ENCODE data around the gene WDR86.

The WDR86 gene

GRCh38 chr7:151374139-151374538, 35.7 kb downstream of the WDR86 start:
- H3K79me2 ChIP-seq (ENCODE audit: insufficient read depth, low read length), result no peaks in the 10 kb centered on the region
- H3K36me3 ChIP-seq (ENCODE audit: insufficient read depth, low read length), result peaks cover 53% of the 10 kb centered on the region; the same call in 1 of the 2 replicates
- no peaks in the 10 kb centered on the region for H3K4me1 ChIP-seq (ENCODE audit: insufficient read depth, low read length, poor library complexity, severe bottlenecking)
- H3K4me2 ChIP-seq (ENCODE audit: low read depth, low read length, poor library complexity, severe bottlenecking), result no peak overlapping the region
- no peak for TF ChIP-seq EZH2phosphoT487 (IDR thresholded peaks at IDR 0.05; ENCODE audit: borderline replicate concordance)
- TF ChIP-seq CTCF (conservative IDR thresholded peaks at IDR 0.05; ENCODE audit: low read length), result no peak
- no peaks in the 10 kb centered on the region for H3K9me2 ChIP-seq (replicated peaks; ENCODE audit: low read depth, low read length)
- H3F3A ChIP-seq (ENCODE audit: low read depth), result no peaks in the 10 kb centered on the region
- no peak overlapping the region for H3K4me3 ChIP-seq (ENCODE audit: low read length, poor library complexity, severe bottlenecking)
- no peak overlapping the region for H2AFZ ChIP-seq (ENCODE audit: low read length)
- H3K9me3 ChIP-seq (ENCODE audit: insufficient read depth, low read depth, low read length), result no peaks in the 10 kb centered on the region
- H3K27me3 ChIP-seq (ENCODE audit: insufficient read depth, low read length, poor library complexity, severe bottlenecking), result no peaks in the 10 kb centered on the region
- no peaks in the 10 kb centered on the region for H4K20me1 ChIP-seq (ENCODE audit: insufficient read depth, low read length, poor library complexity, severe bottlenecking)
- H3K9ac ChIP-seq (ENCODE audit: low read depth, low read length, poor library complexity, severe bottlenecking), result no peak overlapping the region

- no peak overlapping the region for H3K4me3 ChIP-seq (ENCODE audit: low read length, poor library complexity, severe bottlenecking)
- no peaks in the 10 kb centered on the region for H3F3A ChIP-seq (ENCODE audit: low read depth)
- no peaks in the 10 kb centered on the region for H3K27me3 ChIP-seq (ENCODE audit: insufficient read depth, low read length, poor library complexity, severe bottlenecking)
- no peaks in the 10 kb centered on the region for H3K79me2 ChIP-seq (ENCODE audit: insufficient read depth, low read length)
- no peaks in the 10 kb centered on the region for H4K20me1 ChIP-seq (ENCODE audit: insufficient read depth, low read length, poor library complexity, severe bottlenecking)
- H3K9ac ChIP-seq (ENCODE audit: low read depth, low read length, poor library complexity, severe bottlenecking), result no peak overlapping the region
- H3K4me1 ChIP-seq (ENCODE audit: insufficient read depth, low read length, poor library complexity, severe bottlenecking), result no peaks in the 10 kb centered on the region
- no peak overlapping the region for H2AFZ ChIP-seq (ENCODE audit: low read length)
- H3K9me3 ChIP-seq (ENCODE audit: insufficient read depth, low read depth, low read length), result no peaks in the 10 kb centered on the region
- no peak overlapping the region for H3K4me2 ChIP-seq (ENCODE audit: low read depth, low read length, poor library complexity, severe bottlenecking)
- TF ChIP-seq EZH2phosphoT487 (IDR thresholded peaks at IDR 0.05; ENCODE audit: borderline replicate concordance) (no peak), CTCF (conservative IDR thresholded peaks at IDR 0.05; ENCODE audit: low read length) (no peak)
- H3K9me2 ChIP-seq (replicated peaks; ENCODE audit: low read depth, low read length), result no peaks in the 10 kb centered on the region
- H3K36me3 ChIP-seq (ENCODE audit: insufficient read depth, low read length), result peaks cover 53% of the 10 kb centered on the region; the same call in 1 of the 2 replicates
Measured at GRCh38 chr7:151373599-151373998, 36.2 kb downstream of the WDR86 start.

GRCh38 chr7:151372612-151373265, 37.1 kb downstream of the WDR86 start:
- Histone ChIP-seq H2AFZ (ENCODE audit: low read length) (no peak overlapping the region), H3K4me1 (ENCODE audit: insufficient read depth, low read length, poor library complexity, severe bottlenecking) (no peaks in the 10 kb centered on the region), H3K4me2 (ENCODE audit: low read depth, low read length, poor library complexity, severe bottlenecking) (no peak overlapping the region), H3K4me3 (ENCODE audit: low read length, poor library complexity, severe bottlenecking) (no peak overlapping the region), H3K9me2 (replicated peaks; ENCODE audit: low read depth, low read length) (no peaks in the 10 kb centered on the region), H3K79me2 (ENCODE audit: insufficient read depth, low read length) (no peaks in the 10 kb centered on the region), H3K9me3 (ENCODE audit: insufficient read depth, low read depth, low read length) (no peaks in the 10 kb centered on the region), H3K27me3 (ENCODE audit: insufficient read depth, low read length, poor library complexity, severe bottlenecking) (no peaks in the 10 kb centered on the region), H4K20me1 (ENCODE audit: insufficient read depth, low read length, poor library complexity, severe bottlenecking) (no peaks in the 10 kb centered on the region), H3K9ac (ENCODE audit: low read depth, low read length, poor library complexity, severe bottlenecking) (no peak overlapping the region), H3K36me3 (ENCODE audit: insufficient read depth, low read length) (peaks cover 46% of the 10 kb centered on the region; the same call in 1 of the 2 replicates), H3F3A (ENCODE audit: low read depth) (no peaks in the 10 kb centered on the region)
- no peak for TF ChIP-seq CTCF (conservative IDR thresholded peaks at IDR 0.05; ENCODE audit: low read length)
- no peak for TF ChIP-seq EZH2phosphoT487 (IDR thresholded peaks at IDR 0.05; ENCODE audit: borderline replicate concordance)
